SU-DHL-6 (cell line): ENCODE measurements around the gene MYADM.

Source experiments
- H2AFZ ChIP-seq: fragments of 200-600 bp; sonication (generic); 2 replicates; pipeline ENCODE4 v1.6.1; 2014; ENCODE audit warnings: low read depth, mild to moderate bottlenecking, moderate library complexity, mixed read lengths, antibody characterized with exemption, low read length; ENCODE audit not compliant: severe bottlenecking
- H3F3A ChIP-seq: fragments of 200-600 bp; shearing (Covaris generic); 2 replicates; pipeline ENCODE4 v1.6.0; 2016; ENCODE audit warnings: antibody characterized with exemption, mild to moderate bottlenecking; ENCODE audit not compliant: insufficient read depth
- H3K27ac ChIP-seq: fragments of 200-600 bp; sonication (generic); 2 replicates; pipeline ENCODE4 v1.5.1; 2016; ENCODE audit warnings: low read depth, mild to moderate bottlenecking, low read length, moderate library complexity, mixed read lengths
- H3K27me3 ChIP-seq: fragments of 200-600 bp; sonication (generic), shearing (Covaris generic); 2 replicates; pipeline ENCODE4 v1.6.0; 2014; ENCODE audit warnings: mild to moderate bottlenecking, low read length
- H3K36me3 ChIP-seq: fragments of 200-600 bp; sonication (generic); 2 replicates; pipeline ENCODE4 v1.6.1; 2014; ENCODE audit warnings: mild to moderate bottlenecking, low read length, mixed read lengths
- H3K4me2 ChIP-seq: fragments of 300-600, 200-600 bp; shearing (Covaris generic), sonication (generic); 2 replicates; pipeline ENCODE4 v1.6.0; 2014; ENCODE audit warnings: low read length, low read depth, mild to moderate bottlenecking; ENCODE audit not compliant: poor library complexity, severe bottlenecking
- H3K4me3 ChIP-seq: fragments of 200-600 bp; sonication (generic); 2 replicates; pipeline ENCODE4 v1.5.1; 2014; ENCODE audit warnings: antibody characterized with exemption, low read length, mild to moderate bottlenecking, mixed read lengths; ENCODE audit not compliant: insufficient read depth, poor library complexity, severe bottlenecking
- H3K79me2 ChIP-seq: fragments of 200-600 bp; sonication (generic); 2 replicates; pipeline ENCODE4 v1.6.1; 2014; ENCODE audit warnings: mild to moderate bottlenecking, low read length, moderate library complexity; ENCODE audit not compliant: insufficient read depth
- H3K9ac ChIP-seq: fragments of 200-600 bp; sonication (generic); 2 replicates; pipeline ENCODE4 v1.7.0; 2014; ENCODE audit warnings: mild to moderate bottlenecking, low read length
- H3K9me2 ChIP-seq: fragments of 200-600 bp; sonication (generic); replicated peaks from 2 replicates; pipeline ENCODE4 v1.6.1; 2014; ENCODE audit warnings: low read length; ENCODE audit not compliant: insufficient read depth
- H3K9me3 ChIP-seq: fragments of 200-600 bp; sonication (generic); 2 replicates; pipeline ENCODE4 v1.6.1; 2014; ENCODE audit warnings: low read length, mixed read lengths; ENCODE audit not compliant: insufficient read depth
- H4K20me1 ChIP-seq: fragments of 200-600 bp; sonication (generic); 2 replicates; pipeline ENCODE4 v1.6.1; 2014; ENCODE audit warnings: low read depth, mild to moderate bottlenecking, antibody characterized with exemption, low read length, moderate library complexity, mixed read lengths
- CTCF ChIP-seq: fragments of 200-600 bp; sonication (generic); IDR thresholded peaks from one replicate; pipeline ENCODE4 v1.5.1; 2017; ENCODE audit warnings: antibody characterized with exemption, mild to moderate bottlenecking, low read length, moderate library complexity; ENCODE audit not compliant: insufficient read depth, poor library complexity, severe bottlenecking
- EZH2phosphoT487 ChIP-seq: fragments of 200-600 bp; sonication (generic), shearing (Covaris generic); conservative IDR thresholded peaks from 2 replicates; pipeline ENCODE4 v1.6.1; 2018; ENCODE audit warnings: mild to moderate bottlenecking, antibody characterized with exemption, low read length, moderate library complexity, mixed read lengths

The MYADM gene

GRCh38 chr19:53867225-53868090 lies at the start of gene MYADM:
Gene MYADM (plus strand): TSS chr19:53867883. CDS start chr19:53873530, 5,647 bp downstream.
- H3K9me3 ChIP-seq, result no peaks in the 10 kb centered on the region
- TF ChIP-seq EZH2phosphoT487 (no peak), CTCF (no peak)
- H3K4me2 ChIP-seq, result no peak within 1 kb of the TSS
- H2AFZ ChIP-seq, result no peak within 1 kb of the TSS
- H3K36me3 ChIP-seq, result no peaks in the 10 kb centered on the region
- H3K27ac ChIP-seq, result no peak within 1 kb of the TSS
- H3F3A ChIP-seq, result no peaks in the 10 kb centered on the region
- H3K79me2 ChIP-seq, result no peaks in the 10 kb centered on the region
- H3K9ac ChIP-seq, result no peak within 1 kb of the TSS
- H3K27me3 ChIP-seq, result no peaks in the 10 kb centered on the region
- H4K20me1 ChIP-seq, result no peaks in the 10 kb centered on the region
- no peaks in the 10 kb centered on the region for H3K9me2 ChIP-seq
- no peak within 1 kb of the TSS for H3K4me3 ChIP-seq

DNA sequence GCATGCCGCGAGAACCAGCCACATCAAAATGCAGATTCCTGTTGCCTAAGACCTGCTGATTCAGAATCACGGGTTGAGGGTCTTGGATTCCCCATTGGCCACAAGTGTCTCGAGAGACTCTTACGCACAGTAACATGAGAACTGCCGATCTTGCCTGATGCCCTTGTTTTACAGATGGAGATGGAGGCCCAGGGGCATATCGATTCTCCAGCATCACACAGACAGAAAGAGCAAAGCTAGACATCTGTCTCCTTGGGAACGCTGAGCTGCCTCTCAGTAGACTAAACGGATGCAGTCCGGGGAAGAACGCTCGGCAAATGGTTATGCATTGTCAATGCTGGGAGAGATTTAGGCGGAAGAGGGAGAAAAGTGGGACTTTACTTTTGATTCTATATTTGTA lies 48.9 kb upstream of the MYADM start:
- no peaks in the 10 kb centered on the region for H3K27me3 ChIP-seq
- no peaks in the 10 kb centered on the region for H3F3A ChIP-seq
- H3K9ac ChIP-seq, result no peak overlapping the region
- H3K9me3 ChIP-seq, result no peaks in the 10 kb centered on the region
- no peak for TF ChIP-seq CTCF
- TF ChIP-seq EZH2phosphoT487, result no peak
- no peaks in the 10 kb centered on the region for H3K9me2 ChIP-seq
- no peak overlapping the region for H3K4me3 ChIP-seq
- no peak overlapping the region for H3K4me2 ChIP-seq
- H3K79me2 ChIP-seq, result no peaks in the 10 kb centered on the region
- H2AFZ ChIP-seq, result no peak overlapping the region
- H3K36me3 ChIP-seq, result no peaks in the 10 kb centered on the region
- H4K20me1 ChIP-seq, result no peaks in the 10 kb centered on the region
- H3K27ac ChIP-seq, result no peak overlapping the region

DNA sequence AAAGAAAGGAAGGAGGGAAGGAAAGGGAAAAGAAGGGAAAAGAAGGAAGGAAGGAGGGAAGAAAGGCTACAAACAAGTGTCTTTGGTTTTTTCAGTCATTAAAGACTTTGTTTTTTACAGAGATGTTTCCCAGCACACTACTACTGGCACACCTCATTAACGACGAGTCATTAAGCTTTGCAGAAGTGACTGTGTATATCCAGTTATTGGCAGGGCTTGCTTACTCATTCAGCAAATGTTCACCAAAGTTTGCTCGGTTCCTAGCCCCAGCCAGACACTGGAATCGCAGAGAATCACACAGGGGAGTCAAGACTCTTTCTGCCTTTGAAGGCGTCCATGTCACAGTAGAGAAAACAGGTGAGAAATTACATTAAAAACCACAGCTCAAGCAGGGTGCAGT lies 47.8 kb upstream of the MYADM start:
- Histone ChIP-seq H3K27ac (no peak overlapping the region), H3K4me2 (no peak overlapping the region), H2AFZ (no peak overlapping the region), H3K9me3 (no peaks in the 10 kb centered on the region), H3F3A (no peaks in the 10 kb centered on the region), H3K27me3 (no peaks in the 10 kb centered on the region), H4K20me1 (no peaks in the 10 kb centered on the region), H3K36me3 (no peaks in the 10 kb centered on the region), H3K4me3 (no peak overlapping the region), H3K9ac (no peak overlapping the region), H3K79me2 (no peaks in the 10 kb centered on the region), H3K9me2 (no peaks in the 10 kb centered on the region)
- TF ChIP-seq EZH2phosphoT487 (no peak), CTCF (no peak)
